ENCODE data around the gene TRHDE.

DNA sequence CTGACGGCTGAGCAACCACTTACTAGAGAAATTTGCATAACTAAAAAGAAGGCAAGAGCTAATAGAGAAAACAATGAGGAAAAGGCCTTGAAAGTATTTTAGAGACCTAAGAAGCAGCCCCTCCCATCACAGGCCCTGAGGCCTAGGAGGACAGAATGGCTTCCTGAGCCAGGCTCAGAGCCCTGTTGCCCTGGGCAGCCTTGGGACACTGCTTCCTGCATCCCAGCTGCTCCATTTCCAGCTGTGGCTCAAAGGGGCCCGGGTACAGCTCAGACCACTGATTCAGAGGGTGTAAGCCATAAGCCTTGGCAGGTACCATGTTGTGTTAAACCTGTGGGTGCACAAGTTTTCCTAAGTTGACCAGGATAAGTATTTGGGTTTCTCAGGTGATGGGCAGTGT is 181.4 kb downstream of the TRHDE start:
- TF ChIP-seq POLR2A (IDR thresholded peaks at IDR 0.05): no peak
- TF ChIP-seq CTCF (IDR thresholded peaks at IDR 0.05): no peak
